Measurements from ENCODE around the gene SRMS.
A peak's percentile ranks its signal among the peaks of the same experiment; 100 is the strongest.

Gene SRMS

DNA sequence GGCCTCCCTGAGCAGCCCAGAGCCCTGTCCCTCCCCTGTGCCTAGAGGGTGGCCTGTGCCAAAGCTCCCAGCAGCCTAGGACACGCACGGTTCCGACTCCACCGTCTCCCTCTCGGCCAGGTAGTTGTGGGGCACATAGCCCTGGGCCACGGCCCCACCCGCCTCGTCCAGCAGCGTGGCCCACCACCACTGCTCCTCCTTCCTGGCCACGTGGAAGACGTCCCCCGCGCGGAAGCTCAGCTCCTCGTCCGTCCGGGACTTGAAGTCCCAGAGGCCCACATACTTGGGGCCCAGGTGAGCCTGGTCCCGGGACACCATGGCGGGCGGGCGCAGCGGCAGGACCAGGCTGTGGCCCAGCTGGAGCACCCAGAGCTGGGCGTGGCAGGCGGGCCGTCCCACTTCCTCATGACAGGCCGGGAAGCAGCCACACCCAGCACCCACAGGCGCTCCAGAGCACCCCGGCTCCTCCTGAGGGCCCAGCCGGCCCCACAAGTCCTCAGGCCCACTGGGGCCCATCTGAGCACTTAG is 10.5 kb downstream of the SRMS start, which contains the start of gene PTK6:
Gene PTK6, minus strand, starts transcription at position 380 of the 528 bp plus-strand sequence. Its CDS starts 62 bp downstream, at position 318.
- no peak for DNase-seq
- TF ChIP-seq POLR2A (IDR thresholded peaks at IDR 0.05; ENCODE audit: low read length): no peak
- TF ChIP-seq GATA1 (IDR thresholded peaks at IDR 0.05; ENCODE audit: low read depth, low read length): no peak

DNA sequence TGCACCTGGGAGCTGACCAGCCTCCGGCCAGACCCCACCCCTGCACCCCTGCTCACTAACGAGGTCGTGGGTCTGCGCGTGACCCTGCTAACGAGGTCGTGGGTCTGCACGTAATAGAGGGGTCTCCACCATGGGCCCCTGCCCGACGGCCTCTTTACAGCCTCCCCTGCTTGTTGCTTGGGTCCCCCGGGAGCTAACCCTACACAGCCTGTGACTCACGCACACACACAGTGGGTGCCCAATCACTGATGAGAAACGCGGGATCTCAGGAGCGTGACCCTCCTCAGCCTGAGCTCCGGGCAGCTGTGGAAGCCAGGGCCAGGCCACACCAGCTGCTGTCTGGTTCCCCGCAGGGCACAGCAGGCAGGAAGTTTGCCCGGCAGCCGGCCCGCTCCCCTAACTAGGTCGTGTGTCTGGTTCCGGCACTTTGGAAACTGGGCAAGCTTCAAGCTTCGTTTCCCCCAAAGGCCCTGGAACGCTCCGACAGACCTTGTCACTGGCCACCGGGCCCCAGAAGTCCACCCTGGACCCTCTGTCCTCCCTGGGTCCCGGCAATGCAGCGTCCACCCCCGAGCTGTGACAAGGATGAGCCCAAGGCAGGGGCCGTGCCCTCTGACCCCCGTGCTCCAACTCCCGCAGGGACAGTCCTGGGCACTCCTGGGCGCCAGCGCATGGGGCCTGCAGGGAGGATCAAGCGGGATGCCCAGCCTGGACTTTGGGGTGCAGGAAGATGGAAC is 11.1 kb downstream of the SRMS start:
- peak; percentile 27 to 44 for DNase-seq
- TF ChIP-seq GATA1 (IDR thresholded peaks at IDR 0.05; ENCODE audit: low read depth, low read length) (no peak), POLR2A (IDR thresholded peaks at IDR 0.05; ENCODE audit: low read length) (no peak)

DNA sequence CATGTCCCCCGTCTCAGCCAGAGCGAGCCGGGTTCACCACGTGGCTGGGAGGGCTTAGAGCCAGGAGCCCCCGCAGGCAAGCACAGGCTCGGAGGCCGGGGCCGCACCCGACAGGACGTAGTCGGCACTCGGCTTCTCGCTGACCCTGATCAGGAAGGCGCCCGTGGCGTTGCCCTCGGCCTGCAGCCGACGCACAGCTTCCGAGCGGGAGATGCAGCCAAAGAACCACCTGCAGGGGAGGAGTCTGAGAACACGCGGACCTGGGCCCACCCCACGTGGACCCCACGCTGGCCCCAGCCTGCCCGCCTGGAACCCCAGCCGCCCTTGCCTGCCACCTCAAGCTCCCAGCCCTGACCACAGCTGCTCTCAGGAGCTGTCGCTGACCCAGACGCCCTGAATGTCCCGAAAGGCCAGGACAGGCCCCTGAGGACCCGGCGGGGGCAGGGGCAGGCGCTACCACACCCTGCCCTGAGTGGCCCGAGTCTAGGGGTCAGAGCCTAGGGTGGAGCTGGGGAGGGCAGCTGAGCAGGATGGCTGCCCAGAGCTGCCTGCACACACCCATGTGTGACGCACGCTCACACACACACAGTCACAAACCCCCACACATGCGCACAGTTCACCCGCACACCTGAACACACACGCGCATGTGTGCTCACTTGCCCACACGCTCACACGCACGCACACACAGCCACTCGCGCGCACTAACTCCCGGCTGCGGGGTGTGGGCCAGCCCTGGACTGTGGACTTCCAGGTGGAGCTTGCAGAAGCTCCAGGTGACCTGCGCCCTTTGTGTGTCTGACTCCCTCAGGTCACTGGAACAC is 12.5 kb downstream of the SRMS start:
- DNase-seq: peak; percentile 33 to 52
- TF ChIP-seq POLR2A (IDR thresholded peaks at IDR 0.05; ENCODE audit: low read length) (no peak), GATA1 (IDR thresholded peaks at IDR 0.05; ENCODE audit: low read depth, low read length) (no peak)

DNA sequence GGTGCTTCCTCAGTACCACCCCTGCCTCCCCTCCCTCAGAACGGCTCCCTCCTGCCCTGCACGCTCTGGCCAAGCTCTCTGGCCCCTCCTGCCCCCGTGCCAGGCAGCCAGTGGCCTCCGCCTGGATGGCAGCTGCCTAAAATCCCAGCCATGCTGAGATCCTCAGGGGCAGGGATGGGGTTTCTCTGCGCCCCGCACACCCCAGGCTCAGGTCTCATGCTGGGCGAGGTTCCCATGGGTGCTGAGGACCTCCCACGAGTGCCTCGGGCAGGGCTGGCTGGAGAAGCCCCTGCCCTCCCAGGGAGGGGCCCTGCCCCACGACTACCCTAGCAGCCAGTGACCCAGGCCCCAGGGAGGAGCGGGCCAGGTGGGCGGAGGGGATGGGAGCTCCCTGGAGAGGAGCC is 13.1 kb downstream of the SRMS start:
- no peak for DNase-seq
- no peak for TF ChIP-seq POLR2A (IDR thresholded peaks at IDR 0.05; ENCODE audit: low read length)
- no peak for TF ChIP-seq GATA1 (IDR thresholded peaks at IDR 0.05; ENCODE audit: low read depth, low read length)

DNA sequence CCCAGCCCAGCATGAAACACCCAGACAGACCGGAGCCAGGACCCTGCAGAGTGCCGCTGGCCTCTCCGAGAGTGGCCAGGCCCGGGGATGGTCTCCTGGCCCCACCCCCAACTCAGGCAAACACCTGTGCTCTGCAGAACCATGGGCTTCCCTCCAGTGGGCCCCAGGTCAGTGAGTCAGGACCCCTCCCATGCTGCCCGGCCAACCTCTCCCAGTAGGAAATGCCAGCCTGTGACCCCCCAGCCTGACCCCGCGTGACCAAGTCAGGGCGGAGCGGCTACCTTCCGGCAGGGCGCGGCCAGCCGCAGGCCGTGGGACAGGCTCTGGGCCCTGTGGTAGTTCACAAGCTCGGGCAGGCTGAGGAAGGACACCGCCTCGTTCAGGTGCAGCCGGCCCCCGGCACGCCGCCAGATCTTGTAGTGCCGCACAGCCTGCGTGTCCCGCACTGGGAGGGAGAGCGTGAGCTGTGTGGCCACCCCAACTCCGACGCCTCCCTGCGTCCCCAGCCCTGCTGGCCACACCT is 13.6 kb downstream of the SRMS start:
- no peak for DNase-seq
- TF ChIP-seq GATA1 (IDR thresholded peaks at IDR 0.05; ENCODE audit: low read depth, low read length) (no peak), POLR2A (IDR thresholded peaks at IDR 0.05; ENCODE audit: low read length) (no peak)

DNA sequence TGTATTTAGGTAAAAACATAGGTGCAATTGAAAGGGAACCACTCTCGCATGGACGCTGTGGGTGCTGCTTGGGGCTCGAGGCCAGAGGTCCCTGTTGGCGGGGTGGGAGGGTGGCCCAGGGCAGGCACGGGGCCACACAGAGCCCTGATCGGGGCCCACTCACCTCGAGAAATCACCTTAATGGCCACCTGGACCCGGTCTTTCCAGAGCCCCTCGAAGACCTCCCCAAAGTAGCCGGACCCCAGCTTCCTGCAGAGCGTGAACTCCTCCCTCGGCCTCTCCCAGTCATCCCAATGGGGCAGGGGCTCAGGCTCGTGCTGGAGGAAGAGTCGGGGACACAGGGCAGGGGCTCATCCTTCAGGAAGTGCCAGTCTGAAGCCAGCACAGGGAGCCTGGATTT is 14.2 kb downstream of the SRMS start:
- no peak for DNase-seq
- TF ChIP-seq POLR2A (IDR thresholded peaks at IDR 0.05; ENCODE audit: low read length) (no peak), GATA1 (IDR thresholded peaks at IDR 0.05; ENCODE audit: low read depth, low read length) (no peak)

DNA sequence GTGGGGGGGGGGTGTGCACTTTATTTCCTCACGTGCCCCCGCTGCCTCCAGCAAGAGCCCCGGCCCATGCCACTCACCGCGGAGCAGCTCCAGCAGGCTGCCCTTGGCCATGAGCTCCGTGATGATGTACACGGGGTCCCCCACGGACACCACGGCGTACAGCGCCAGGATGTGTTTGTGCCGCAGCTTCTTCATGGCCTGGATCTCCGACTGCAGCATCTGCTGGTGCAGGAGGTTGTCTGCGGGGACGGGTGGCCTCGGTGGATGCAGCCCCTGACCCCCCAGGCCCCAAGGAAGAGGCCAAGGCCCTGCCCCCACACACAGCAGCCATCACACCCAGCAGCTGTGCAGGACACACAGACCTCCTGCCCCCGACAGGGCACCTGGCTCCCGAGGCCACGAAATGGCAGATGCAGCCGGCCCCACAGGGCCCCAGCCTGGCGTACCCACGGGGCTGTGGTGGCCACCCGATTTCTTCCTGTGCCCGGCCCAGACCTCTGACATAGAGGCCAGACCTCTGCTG is 15.0 kb downstream of the SRMS start:
- no peak for DNase-seq
- no peak for TF ChIP-seq POLR2A (IDR thresholded peaks at IDR 0.05; ENCODE audit: low read length)
- TF ChIP-seq GATA1 (IDR thresholded peaks at IDR 0.05; ENCODE audit: low read depth, low read length): no peak

DNA sequence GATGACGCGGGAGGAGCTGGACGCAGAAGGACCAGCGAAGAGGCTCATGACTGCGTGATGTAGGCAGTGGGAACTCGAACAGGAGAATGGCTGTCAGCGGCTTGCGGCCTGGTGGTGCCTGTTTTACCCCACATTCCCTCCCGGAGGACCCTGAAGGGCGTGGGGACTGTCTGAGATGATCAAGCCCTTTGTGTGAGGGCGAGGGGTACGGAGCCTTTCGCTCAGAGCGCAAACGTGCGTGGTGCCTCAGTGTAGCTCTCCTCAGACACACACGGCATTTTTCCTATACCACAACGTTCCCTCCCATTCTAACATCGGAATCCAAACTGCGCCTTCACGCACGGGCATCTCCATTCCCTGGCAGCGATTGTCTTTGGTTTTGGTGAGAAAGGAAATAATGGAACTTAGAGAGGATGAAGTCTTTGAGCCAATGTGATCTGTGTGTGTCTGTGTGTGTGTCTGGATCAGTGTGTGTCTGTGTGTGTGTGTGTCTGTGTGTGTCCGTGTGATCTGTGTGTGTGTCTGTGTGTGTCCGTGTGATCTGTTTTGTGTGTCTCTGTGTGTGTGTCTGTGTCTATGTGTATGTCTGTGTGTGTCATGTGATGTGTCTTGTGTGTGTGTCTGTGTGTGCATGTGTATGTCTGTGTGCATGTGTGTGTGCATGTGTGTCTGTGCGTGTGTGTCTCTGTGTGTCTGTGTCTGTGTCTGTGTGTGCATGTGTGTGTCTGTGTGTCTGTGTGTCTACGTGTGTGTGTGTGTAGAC is 15.7 kb downstream of the SRMS start:
- TF ChIP-seq GATA1 (IDR thresholded peaks at IDR 0.05; ENCODE audit: low read depth, low read length) (no peak), POLR2A (IDR thresholded peaks at IDR 0.05; ENCODE audit: low read length) (no peak)
- DNase-seq: peak in 1 of 2 experiments; percentile 31

DNA sequence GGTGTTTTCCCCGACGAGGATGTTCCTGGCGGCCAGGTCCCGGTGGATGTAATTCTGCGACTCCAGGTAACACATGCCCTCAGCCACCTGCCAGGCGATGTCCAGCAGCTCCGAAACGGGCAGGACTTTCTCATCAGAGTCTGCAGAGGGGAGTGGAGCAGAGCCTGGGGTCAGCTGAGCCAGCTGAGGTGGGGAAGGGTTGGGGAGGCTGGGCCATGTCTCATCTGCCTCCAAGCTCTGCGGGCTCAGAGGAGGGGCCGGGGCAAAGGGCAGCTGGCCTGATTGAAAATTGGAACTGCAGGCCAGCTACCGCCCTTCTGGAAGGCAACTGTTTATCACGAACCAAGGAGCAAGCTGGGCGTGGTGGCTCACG is 16.8 kb downstream of the SRMS start:
- TF ChIP-seq POLR2A (IDR thresholded peaks at IDR 0.05; ENCODE audit: low read length): no peak
- TF ChIP-seq GATA1 (IDR thresholded peaks at IDR 0.05; ENCODE audit: low read depth, low read length): no peak
- DNase-seq: no peak

DNA sequence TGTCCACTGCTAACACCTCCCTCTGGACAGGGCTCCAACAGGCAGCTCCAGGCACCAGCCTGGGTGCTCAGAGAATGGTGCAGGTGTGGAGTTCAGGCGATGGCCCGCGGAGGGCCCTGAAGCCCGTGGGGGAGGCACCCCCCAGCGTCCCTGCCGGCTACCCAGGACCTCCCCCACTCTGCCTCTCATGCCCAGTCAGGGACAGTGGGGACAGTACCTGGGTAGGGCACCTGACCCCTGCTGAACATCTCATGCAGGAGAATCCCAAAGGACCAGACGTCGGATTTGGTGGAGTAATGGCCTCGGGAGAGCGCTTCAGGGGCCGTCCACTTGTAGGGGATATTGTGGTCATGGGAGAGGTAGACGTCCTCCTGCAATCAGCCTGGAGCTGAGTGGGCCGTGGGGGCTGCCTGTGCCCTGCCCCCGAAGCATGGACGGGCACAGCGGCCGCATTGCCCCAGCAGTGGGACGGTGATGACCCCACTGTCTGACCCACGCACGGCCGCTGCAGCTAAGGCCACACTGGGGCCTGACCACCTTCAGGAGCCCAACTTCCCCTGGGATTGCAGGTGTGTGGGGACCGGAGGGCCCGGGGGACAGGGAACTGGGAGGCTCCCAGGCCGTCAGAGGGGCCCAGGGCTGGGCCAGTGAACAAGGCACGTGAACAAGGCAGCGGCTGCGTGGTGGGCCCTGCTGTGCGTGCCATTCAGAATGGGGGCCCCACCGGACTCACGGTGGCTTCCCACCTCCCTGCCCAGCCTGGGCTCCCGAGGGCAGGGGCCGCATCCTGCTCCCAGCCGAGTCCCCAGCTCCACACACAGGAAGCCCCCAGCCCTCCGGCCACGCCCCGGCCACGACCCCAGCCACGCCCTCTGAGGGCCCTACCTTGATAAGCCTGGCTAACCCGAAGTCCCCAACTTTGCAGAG is 17.4 kb downstream of the SRMS start:
- no peak for DNase-seq

DNA sequence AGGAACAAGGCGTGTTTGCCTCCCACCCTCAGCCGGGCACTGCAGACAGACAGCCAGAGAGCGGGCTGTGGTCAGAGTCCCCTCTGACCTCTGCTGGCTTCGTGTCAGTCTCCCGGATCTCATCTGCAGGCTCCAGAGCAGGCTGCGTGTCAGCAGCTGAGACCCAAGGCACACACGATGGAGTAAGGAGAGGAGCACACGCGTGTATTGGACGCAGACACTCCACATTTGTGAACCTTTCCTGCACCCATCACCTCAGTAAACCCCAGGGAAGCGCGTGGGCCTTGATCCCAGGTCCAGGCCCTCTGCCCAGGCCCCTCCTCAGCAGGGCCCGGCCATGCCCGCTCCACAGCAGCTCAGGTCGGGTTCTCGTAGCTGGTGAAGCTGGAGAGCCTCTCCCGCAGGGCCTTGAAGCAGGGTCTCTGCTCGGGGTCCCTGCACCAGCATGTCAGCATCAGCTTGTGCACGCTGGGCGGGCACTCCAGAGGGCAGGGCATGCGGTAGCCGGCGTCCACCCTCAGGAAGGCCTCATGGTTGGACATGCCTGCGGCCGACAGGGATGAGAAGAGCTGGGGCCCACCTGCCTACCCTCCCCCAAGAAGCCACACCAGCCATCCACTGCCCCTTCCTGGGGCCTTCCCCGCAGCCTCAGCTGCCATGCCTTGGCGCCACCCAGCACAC is 18.2 kb downstream of the SRMS start:
- no peak for TF ChIP-seq GATA1 (IDR thresholded peaks at IDR 0.05; ENCODE audit: low read depth, low read length)
- peak; percentile 16 for TF ChIP-seq POLR2A (IDR thresholded peaks at IDR 0.05; ENCODE audit: low read length)
- DNase-seq: no peak

More for the DNA sequence above, 17.4 kb downstream of the SRMS start:
- TF ChIP-seq POLR2A (IDR thresholded peaks at IDR 0.05; ENCODE audit: low read length) (no peak), GATA1 (IDR thresholded peaks at IDR 0.05; ENCODE audit: low read depth, low read length) (no peak)

DNA sequence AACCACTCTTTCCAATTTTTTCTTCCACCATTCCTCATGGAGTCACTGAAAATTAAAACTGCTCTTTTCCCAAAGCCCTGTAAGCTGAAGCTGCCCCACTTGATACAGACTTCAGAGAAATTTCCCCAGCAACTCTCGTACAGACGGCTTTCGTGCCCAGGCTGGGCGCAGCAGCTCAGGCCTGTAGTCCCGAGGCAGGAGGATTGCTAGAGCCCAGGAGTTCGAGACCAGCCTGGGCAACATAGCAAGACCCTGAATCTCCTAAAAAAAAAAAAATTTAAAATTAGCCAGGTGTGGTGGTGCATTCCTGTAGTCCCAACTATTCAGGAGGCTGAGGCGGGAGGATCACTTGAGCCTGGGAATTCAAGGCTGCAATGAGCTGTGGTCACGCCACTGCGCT is 20.4 kb downstream of the SRMS start:
- no peak for TF ChIP-seq POLR2A (IDR thresholded peaks at IDR 0.05; ENCODE audit: low read length)
- no peak for TF ChIP-seq GATA1 (IDR thresholded peaks at IDR 0.05; ENCODE audit: low read depth, low read length)
- DNase-seq: no peak

Data from erythroblast (primary cell).